Measurements from ENCODE around the gene KRT8.
"Not testable (repeated sequence)": the region's sequence is repeated elsewhere in the genome, so short reads cannot be mapped to it uniquely, and the experiment has no call there.

Gene KRT8

DNA sequence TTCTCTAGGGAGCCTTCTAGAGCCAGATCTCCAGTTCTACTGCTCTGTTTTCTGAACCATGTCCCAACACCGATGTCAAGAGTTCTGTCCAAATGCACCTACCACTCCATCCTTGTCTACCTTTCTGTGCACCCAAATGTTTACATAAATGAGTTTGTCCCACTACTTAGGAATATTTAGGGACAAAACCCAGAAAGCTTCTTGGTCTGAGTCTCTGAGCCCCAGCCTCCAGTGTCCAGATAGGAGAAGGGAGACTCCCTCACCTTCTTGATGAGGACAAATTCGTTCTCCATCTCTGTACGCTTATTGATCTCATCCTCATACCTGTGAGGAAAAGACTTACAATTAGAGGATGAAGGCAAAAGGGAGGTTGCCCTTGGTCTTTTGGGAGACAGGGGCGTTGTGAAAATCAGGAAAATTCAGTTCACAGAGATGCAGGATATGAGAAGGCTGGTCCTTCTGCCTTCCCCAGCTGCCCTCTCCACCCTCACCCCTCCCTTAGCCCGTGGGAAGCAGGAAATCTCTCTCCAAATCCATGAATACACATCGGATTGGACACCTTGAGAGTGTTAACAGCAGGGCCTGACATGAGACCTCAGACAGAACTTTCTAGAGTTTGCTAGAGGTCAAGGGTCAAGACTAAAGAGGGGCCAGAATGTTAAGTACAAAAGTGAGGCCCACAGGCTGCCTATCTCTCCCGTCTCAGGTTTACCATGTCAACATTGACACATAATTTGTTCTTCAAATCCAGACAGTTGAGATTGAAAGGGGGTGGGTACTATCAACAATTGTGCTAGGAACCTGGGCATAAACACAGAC lies 3.8 kb downstream of the KRT8 start:
- no peak for DNase-seq

DNA sequence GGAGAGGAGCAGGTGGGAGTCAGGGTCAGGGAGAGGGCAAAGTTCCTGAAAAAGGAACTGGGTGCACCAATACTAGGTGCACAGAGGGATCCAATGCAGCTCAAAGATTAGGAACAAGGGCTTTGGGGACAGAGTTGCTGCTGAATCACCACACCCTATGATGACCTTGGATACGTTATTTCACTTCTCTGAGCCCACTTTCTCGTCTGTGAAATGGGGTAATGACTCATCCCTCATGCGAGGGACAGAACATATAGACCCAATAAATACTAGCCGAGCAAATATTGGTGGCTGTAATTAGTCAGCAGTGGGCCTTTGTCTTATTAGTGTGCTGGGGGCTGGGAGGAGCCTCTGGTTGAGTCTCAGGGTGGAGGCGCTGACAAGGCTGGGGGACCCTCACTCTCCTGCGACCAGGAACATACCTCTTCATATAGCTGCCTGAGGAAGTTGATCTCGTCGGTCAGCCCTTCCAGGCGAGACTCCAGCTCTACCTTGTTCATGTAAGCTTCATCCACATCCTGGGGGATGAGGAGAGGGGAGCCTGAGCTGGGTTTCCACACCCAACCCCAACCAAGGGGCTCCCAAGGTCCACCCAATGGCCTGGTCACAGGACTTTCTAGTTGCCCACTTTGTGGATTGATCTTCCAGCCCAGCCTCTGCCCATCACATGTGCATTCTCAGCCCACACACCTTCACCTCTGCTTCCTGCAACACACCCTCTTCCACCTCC lies 4.5 kb downstream of the KRT8 start:
- no peak for DNase-seq

DNA sequence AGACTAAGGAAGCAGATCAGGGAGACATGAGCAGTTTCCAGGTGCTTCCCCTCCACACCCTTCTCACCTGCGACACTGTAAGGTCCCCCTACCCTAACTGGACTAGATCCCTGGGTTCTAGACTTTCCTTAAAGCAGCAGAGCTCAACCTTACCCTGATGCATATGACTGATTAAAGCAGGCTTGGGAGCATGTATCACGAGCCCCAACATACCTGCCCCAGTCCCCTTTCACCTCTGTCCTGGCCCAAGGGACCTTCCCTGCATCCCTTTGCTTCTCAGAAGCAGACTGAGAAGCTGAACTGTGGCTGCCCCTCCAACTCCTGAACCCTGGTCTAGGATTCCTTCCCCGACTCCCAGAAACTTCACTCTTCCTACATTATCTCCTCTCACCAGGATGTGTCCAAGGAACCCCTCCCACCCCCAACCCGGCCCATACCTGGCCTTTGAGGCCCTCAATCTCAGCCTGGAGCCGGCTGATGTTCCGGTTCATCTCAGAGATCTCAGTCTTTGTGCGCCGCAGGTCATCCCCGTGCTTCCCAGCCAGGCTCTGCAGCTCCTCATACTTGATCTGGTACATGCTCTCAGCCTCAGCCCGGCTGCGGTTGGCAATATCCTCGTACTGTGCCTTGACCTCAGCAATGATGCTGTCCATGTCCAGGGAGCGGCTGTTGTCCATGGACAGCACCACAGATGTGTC lies 5.4 kb downstream of the KRT8 start:
- DNase-seq: no peak

DNA sequence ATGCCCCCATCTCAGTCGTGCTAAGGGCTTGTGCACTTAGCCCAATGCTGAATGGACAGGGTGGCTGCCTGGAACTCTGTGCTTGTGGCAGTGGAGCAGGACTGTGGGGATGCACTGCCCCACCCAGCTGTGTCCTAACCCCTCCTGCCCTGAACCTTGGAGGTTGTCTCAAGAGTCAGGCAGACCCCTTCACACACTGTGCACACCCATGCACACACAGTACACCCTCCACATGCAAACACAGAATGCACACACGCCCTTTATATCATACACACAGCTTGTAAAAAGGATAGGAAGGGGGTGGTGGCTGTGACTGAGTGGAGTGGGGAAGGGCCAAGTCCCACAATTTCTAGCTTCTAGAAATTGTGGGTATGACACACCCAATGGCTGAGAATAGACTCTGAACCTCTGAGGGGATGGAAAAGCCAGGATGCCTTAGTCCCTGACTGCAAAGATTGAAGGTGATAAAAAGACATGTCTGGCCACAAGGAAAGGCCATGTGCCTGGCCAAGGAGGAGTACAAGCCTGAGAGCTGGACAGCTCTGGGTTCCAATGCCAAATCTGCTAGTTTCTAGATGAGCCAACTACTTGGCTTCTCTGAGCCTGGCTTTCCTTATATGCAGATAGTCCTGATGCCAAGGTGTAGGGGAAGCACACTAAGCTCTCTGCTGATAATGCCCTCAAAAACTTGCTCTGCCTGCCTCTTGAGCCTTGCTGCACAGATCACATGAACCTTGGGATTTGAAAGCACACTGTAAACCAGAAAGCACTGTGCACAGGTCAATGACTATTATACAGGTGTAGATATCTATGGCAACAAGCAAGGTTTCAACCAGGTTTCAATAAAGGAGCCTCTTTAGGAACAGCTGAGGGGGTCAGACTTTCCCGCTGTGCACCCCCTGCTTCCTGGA lies 8.4 kb downstream of the KRT8 start:
- no peak for DNase-seq

DNA sequence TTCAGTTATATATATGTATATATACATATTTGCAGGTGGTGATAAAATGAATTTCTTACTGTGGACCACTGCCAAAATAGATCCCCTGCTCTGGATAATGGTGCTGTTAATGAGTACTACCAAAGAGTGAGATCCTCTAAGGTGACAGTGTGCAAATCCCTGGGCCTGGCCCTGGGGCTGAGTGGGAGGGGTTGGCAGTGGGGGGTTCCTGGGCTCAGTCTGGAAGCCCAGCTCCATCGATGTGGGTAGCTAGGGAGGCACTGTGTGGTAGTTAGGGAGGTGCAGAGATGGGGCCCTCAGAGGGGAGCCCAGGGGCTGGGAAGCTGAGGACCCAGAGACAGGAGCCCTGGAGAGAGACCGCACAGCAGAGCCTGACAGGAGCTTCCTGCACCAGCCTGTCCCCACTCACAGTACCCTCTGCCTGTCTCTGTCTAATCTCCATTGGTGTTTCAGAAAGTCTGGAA lies 9.1 kb downstream of the KRT8 start:
- DNase-seq: no peak

DNA sequence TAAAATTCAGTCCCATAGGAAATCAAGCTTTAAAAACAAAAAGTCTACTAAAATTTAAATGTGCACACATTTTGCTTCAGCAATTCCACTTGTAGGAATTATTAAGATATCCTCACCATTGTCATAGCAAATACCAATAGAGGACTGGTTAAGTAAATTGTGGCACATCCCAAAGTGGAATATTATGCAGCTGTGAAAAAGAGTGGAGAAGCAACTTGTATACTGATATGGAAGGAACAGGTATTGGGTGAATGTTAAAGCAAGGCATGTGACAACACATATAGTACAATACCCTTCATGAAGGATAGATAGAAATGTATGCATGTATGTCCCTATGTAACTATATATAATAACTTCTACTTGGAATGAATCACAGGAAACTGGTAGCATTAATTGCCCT lies 11.9 kb downstream of the KRT8 start:
- no peak for DNase-seq

DNA sequence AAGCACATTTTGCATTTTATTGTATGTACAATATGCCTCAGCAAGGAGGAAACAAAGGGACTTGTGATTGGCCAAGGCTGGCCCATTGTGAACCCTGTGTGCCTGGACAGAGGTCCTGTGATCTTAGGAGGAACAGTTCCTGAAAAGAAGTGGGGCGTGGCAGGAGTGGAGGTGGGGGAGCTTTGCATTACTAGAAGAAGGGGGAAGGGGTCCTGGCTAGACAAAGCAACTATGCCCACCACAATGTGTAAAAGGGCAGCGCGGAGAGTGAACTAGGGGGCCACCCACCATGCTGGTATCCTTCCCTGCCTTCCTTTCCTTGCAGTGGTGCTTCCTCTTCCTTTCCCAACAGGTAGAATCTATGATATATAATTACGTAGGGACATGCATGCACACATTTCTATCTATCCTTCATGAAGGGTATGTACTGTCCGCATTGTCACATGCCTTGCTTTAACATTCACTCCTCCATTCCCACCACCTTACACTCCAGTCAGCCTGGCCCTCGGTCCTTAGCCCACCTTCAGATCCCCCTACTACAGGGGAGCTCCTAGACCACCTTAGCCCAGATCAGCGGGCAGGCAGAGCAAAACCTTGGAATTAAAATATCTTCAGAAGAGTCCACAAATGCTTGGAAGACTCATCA lies 12.5 kb downstream of the KRT8 start:
- no peak for DNase-seq

DNA sequence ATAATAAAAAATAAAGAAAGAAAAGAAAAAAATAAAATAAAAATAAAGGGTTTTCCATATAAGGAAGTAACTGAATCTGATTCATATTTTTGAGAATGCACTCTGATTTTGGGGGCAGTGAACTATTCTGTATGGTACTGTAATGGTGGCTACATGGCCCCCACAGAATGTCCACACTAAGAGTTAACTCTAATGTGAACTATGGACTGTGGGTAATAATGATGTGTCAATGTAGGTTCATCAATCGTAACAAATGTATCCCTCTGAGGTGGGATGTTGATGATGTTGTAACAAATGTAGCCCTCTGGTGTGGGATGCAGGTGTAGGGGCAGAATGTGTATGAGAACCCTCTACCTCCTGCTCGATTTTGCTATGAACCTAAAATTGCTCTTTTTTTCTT lies 13.8 kb downstream of the KRT8 start:
- no peak for DNase-seq

DNA sequence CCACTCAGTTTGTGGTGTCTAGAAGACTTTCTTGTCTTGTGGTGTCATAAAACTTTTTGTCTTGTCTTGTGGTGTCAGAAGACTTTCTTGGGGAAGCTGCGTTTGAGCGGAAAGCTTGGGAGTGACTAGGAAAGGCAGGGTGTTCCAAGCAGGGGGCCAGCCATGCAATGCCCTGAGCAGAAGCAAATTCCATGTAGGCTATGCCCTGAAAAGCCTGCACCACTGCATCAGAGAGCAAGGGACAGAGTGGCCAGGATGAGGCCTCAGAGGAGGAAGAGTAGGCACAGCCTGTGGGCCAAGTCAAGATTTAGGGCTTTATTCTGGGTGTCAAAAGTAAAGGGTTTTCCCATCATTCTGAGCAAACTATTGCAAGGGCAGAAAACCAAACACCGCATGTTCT lies 14.5 kb downstream of the KRT8 start:
- DNase-seq: no peak

DNA sequence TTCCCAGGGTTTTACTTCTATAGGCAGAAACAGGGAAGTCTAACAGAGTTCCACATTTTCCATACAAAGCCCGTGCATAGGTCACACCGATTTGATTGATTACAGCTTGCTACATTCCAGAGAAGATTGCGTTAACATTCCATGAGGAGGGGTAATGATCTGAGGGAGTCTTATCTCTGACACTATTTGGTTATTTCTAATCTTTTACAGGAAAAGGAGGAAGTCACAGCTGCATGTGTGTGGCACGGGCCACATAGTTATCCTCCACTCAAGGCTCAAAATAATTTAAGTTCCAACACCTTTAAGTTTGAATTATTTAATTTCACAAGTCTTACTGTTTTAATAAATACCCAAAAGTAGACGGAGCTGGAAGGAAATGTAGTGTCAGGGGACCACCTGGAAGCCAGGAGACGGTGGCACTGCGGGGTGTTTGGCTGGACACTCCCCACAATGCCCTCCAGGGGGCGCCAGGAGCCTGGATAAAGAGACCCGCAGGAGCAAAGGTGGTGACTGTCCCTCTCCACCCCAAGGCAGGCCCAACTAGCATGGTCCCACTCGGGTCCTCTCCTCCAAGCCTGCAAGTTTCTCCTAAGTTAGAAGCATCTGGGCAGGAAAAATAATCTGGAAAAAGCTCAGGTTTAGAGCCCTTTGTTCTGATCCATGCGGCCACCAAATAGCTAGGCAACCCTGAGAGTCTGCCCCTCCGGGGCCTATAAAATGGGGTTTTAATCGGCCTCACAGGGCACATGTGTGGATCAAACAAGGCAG lies 20.2 kb downstream of the KRT8 start:
- DNase-seq: peak; percentile 68 to 80

DNA sequence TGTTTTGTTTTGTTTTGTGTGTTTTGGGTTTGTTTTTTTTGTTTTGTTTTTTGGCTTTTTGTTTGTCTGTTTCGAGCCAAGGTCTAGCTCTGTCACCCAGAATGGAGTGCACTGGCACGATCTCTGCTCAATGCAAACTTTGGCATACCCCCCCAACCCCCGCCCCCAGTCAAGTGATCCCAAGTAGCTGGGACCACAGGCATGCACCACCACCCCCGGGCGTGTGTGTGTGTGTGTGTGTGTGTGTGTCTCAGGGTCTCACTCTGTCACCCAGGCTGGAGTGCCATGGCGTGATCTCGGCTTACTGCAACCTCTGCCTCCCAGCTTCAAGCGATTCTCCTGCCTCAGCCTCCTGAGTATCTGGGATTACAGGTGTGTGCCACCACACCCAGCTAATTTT lies 24.4 kb downstream of the KRT8 start:
- DNase-seq: not testable (repeated sequence)

DNA sequence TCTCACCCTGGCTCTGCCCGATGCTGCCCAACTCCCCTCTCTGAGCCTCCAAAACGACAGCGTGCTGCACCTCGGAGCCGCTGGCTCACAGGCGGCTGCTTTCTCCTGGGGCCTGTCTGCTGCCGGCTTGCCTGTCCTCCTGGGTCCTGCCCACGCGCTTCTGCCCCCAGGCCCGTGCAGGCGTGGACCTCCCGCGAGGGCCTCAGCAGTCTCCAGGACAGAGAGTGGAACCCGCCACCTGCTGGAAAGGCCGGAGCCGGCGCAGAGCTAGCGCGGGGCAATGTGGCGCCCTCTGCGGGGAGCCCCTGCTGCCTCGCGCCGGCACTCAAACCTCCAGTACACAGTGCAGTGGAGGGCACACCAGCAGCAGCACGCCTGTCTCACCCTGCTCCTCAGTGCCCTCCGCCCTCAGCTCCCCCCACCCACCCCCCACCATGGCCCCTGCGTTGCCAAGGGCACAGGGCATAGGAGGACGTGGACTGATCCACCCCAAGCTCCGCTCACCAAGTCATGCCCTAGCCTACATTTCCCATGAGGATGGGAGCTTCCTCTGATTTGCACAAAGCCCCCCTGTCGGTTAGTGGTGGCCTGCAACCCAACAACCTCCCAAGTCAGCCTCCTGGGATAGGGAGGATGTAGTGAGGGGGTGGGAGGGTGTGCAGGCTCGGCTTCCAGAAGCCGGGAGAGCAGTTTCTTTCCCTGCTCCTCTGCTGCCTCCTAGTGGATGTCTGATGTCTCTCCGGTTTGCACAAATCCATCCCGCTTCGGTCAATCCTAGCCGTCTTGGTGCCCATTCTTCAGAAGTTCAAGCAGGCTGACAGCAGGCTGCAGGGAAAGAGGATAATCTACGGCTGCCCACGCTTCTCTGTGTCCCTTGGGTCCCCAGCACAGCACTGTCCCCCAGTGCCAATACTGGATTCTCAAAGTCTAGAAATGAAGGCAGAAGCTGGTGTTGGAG lies 25.2 kb downstream of the KRT8 start:
- DNase-seq: peak; percentile 63

DNA sequence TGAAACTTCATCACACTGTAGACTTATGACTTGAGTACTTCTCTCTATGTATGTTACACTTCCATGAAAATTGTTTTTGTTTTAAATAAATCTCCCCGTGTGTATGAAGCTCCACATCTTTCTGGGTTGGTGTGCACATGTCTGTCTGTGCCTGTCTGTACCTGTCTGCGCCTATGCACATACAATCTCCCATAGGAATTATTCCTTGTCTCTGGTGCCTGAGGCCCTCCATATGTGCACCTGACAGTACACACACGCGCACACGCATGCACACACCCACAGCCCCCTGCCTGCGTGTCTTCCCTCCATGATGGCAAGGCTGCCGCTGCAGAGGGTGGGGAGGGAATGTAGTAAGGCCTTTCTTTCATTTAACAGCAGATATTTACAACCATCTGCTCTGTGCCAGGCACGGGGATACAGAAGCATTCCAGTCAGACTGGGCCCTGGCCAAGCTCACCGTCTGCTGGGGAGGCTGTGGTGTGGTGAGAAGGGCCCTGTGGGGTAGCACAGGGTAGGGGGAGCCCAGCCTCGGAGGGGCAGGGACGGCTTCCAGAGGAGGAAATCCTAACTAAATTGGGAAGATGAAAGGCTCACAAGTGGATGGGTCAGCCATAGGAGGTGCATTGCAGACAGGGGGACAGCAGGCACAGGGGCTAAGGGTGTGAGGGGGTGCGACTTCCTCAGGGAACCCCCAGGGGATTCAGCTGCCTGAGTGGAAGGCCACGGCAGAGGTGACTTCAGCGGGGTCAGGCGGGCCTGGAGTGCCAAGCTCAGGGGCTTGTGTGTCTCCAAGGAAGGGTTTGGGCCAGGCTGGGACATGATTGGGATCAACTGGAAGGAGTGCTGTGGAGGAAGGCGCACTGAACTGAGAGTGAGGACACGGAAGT lies 26.1 kb downstream of the KRT8 start:
- no peak for DNase-seq

DNA sequence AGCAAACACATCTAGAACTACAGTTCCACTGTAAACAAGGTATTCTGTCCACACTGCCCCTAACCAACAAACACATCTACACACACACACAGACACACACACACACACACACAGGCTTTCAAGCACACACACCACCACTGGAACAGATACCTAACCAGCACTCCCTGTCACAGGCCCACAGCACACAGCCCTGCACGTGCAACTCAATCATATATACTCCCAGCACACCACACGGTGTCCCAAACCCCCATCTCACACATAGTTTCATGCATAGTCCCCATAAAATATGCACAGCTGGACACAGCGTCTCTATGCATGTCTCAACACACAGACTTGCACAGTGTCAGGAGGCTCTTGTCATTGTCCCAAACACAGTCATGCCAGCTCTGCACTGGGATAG lies 27.6 kb downstream of the KRT8 start:
- no peak for DNase-seq

DNA sequence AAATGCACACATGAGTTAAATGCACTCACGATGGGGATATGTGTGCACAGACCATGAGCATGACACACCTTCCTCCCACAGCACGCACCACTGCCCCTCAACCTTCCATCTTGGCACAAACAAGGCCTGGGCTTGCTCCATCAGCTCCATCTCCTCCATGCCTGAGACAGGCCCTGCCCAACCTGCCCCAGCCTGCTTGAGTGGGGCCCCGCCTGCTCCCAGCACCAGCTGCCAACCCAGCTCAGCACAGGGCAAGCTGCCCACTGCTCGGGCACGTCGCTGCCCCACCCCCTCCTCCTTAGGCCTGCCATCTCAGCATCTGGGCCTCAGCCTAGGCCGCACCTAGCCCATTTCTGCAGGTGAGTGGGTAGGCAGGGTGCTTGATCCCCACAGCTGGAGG lies 28.5 kb downstream of the KRT8 start:
- no peak for DNase-seq

DNA sequence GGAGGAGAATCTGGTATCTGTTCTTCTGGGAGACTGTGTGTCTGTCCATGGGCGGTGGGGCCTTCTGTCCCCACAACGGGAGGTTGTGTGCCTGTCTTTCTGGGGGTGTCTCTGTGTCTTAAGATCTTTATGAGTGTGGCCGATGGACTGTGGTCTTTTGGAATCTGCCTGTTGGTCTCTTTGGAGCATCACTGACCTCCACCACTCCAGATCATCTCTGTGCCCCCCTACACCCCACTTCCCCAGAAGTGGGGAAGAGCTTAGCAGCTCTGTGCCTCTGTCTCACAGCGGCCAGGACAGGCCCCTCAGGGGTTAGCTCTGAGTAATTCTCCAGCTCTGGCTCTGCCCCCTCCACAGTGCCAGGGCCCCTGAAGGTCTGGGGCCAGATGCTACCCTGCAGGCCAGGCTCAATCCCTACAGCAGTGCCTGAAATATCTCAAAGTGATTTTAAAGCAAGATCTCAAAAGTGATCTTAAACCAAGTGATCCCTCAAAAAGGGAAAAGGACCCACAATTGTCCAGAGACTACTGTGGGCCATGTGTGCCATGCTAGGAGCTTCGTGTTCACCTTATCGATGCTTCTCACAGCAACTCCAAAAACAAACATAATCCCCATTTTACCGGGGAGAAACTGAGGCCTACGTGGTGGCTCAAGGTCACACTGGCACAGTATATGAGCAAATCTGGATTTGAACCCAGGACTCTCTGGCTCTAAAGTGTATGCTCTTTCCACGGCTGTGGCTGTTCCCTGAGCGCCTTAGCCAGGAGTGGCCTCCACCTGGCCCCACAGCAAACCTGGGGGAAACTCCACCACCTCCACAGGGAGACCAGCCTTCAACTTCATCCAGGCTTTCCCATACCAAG lies 30.1 kb downstream of the KRT8 start:
- no peak for DNase-seq

DNA sequence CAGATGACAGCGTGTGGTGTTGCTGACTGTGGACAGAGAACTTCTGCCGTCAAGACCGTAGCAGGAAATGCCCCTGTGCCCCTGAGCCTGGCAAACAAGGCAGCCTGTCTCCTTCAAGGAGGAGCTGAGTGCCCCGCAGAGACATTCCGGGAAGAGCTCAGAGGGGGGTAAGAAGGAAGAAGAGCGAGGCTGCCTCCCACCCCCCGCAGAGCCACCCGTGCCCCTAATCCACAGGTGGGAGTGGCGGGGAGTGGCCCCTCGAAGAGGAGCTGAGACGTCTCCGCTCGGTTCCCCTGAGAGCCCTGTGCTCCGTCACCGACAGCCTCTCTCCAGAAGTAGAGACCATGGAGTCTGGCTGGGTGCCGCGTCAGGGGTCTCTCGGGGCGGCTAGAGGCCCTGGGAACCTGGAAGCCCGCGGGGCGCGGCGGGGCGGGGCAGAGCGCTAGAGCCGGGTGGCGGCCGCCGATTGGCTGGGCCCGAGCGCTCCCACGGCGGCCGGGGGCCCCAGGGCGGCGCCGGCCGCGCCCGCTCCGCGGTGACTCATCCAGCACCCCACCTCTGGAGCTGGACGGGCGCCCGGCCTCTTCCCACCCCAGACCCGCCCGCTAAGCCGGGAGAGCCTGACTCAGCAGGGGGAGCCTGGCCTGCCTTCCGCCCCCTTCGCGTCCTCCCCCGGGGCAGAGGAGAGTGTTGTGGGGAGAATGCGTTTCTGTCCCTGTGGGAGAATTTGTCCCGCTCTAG lies 30.9 kb downstream of the KRT8 start:
- DNase-seq: peak; percentile 31 to 64

Measured in activated CD4-positive, alpha-beta T cell treated with anti-CD3 and anti-CD28 coated beads for 4 hours (primary cell).